Epithelial cell of proximal tubule (primary cell): ENCODE data around the gene TTC21B. TPM values are rescaled to one million over a fixed set of nuclear protein-coding genes. Genes with fewer than 3 reads are reported as not detected.

Experiments used
- DNase-seq: peaks from one replicate; pipeline ENCODE4 v3.0.0-alpha.2; 2011; ENCODE audit warnings: low read depth
- H3K4me3 ChIP-seq: 2 replicates; pipeline ENCODE4 v1.5.1; 2011; ENCODE audit warnings: low read depth, mild to moderate bottlenecking, low read length
- total RNA-seq: library from RNA; depleted of rRNA; stranded (reverse); fragments of >200 nt; gene quantifications from 2 replicates; pipeline ENCODE4 v1.2.3, GENCODE V29; 2015
- TF ChIP-seq, protein P1 (sequence below): conservative IDR thresholded peaks from 2 replicates; pipeline ENCODE4 v1.5.1; 2012; ENCODE audit warnings: low read depth, mild to moderate bottlenecking, low read length

Gene TTC21B
- total RNA-seq, 1 donor from 2014 or later: 9.1 TPM

GRCh38 chr2:165927774-165928173 lies 25.8 kb downstream of the TTC21B start:
- no peak overlapping the region for H3K4me3 ChIP-seq
- DNase-seq: no peak
- TF ChIP-seq, protein P1, sequence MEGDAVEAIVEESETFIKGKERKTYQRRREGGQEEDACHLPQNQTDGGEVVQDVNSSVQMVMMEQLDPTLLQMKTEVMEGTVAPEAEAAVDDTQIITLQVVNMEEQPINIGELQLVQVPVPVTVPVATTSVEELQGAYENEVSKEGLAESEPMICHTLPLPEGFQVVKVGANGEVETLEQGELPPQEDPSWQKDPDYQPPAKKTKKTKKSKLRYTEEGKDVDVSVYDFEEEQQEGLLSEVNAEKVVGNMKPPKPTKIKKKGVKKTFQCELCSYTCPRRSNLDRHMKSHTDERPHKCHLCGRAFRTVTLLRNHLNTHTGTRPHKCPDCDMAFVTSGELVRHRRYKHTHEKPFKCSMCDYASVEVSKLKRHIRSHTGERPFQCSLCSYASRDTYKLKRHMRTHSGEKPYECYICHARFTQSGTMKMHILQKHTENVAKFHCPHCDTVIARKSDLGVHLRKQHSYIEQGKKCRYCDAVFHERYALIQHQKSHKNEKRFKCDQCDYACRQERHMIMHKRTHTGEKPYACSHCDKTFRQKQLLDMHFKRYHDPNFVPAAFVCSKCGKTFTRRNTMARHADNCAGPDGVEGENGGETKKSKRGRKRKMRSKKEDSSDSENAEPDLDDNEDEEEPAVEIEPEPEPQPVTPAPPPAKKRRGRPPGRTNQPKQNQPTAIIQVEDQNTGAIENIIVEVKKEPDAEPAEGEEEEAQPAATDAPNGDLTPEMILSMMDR: no peak

GRCh38 chr2:165927353-165927752 lies 26.2 kb downstream of the TTC21B start:
- TF ChIP-seq, protein P1: no peak
- no peak for DNase-seq
- no peak overlapping the region for H3K4me3 ChIP-seq

- no peak overlapping the region for H3K4me3 ChIP-seq
- TF ChIP-seq, protein P1: no peak
- DNase-seq: no peak
These were observed 28.6 kb downstream of the TTC21B start for GRCh38 chr2:165924946-165925345.

DNA sequence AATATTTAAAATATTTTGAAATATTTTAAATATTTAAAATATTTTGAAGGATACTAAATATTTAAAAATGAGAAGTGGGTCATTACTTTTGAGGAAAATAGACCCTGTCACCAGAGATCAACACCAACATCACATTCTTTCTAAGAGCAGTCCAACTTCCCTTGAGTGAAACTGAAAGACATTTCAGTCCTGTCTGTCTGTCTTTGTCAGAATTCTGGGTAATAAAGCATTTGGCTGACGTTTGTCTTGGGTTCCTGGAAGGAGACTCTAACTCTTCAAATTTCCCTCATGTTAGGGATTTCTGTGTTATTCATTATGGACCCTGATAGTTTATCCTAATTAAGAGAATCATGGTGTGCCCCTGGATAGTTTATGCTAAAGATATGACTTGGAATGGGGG lies 32.8 kb downstream of the TTC21B start:
- TF ChIP-seq, protein P1: no peak
- no peak overlapping the region for H3K4me3 ChIP-seq
- DNase-seq: no peak

DNA sequence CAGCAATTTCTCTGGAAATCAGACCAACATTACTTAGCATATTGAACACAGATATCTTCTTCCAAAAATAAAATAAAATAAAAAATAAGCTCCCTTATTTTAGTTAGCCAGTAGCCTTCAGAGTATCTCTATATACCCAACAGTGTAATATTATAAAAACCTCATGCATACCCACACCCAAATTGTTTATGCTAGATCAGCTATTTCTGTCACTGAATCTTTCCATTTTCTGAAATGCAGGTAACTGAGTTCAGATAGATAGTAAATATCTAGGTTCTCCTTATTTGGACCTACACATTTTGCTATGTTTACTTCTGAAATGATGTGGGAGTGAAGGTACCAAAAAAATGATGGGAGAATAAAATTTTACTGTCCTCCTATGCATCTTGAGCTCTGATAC lies 39.9 kb downstream of the TTC21B start:
- no peak for DNase-seq
- H3K4me3 ChIP-seq: no peak overlapping the region
- TF ChIP-seq, protein P1: no peak

DNA sequence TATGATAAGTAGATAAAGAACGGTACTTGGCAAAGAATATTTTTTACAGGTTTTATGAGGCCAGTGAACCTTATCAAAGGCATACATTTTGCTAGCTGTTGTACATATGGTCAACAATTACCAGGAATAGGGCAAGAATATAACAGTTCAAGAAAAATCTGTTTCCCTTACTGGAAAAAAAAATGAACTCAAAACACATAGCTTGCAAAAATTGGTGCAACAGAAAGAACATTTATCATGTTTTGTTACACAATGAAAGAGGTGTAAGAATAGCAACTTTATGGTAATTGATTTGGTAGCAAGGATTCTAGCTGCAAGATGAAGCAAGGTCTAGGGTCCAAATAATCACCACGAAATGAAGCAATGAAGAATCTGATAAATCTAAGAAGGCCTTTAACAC lies 41.6 kb downstream of the TTC21B start:
- DNase-seq: no peak
- TF ChIP-seq, protein P1: no peak
- H3K4me3 ChIP-seq: no peak overlapping the region

GRCh38 chr2:165911231-165911630 lies 42.3 kb downstream of the TTC21B start:
- TF ChIP-seq, protein P1: no peak
- no peak overlapping the region for H3K4me3 ChIP-seq
- no peak for DNase-seq
